HepG2 (cell line): Measurements from ENCODE around the gene SIGLEC7. TPM values are rescaled to one million over a fixed set of nuclear protein-coding genes. Genes with fewer than 3 reads are reported as not detected.

Source experiments
- BHLHE40 ChIP-seq: IDR thresholded peaks from 2 replicates; pipeline ENCODE4 v1.6.1; 2011; ENCODE audit warnings: low read length, improper control_type of control experiment
- CBX1 ChIP-seq: IDR thresholded peaks from one replicate; pipeline ENCODE4 v1.6.1; 2016; ENCODE audit warnings: antibody characterized with exemption, low read depth
- DR1 ChIP-seq: sonication (generic); formaldehyde crosslinking; IDR thresholded peaks from 2 replicates; pipeline ENCODE4 v1.8.0; 2021; ENCODE audit warnings: mild to moderate bottlenecking, missing genetic modification reagents, inconsistent platforms
- ELF4 ChIP-seq: sonication (generic); formaldehyde crosslinking; IDR thresholded peaks from 2 replicates; pipeline ENCODE4 v1.5.0; 2020; ENCODE audit warnings: missing genetic modification reagents, mild to moderate bottlenecking, moderate library complexity, borderline replicate concordance
- KLF11 ChIP-seq: IDR thresholded peaks from 2 replicates; pipeline ENCODE4 v1.6.1; 2016; ENCODE audit warnings: missing compliant biosample characterization
- MXI1 ChIP-seq: IDR thresholded peaks from 3 replicates; pipeline ENCODE4 v1.6.1; 2012; ENCODE audit warnings: low read depth, low read length, inconsistent platforms, borderline replicate concordance
- PAX8 ChIP-seq: sonication (generic); formaldehyde crosslinking; IDR thresholded peaks from 2 replicates; pipeline ENCODE4 v1.8.0; 2022; ENCODE audit warnings: mild to moderate bottlenecking, missing genetic modification reagents, borderline replicate concordance
- PLRG1 ChIP-seq: fragments of 450-650 bp; conservative IDR thresholded peaks from 2 replicates; pipeline ENCODE4 v1.6.1; 2016
- PRMT3 ChIP-seq: sonication (generic); formaldehyde crosslinking; IDR thresholded peaks from 2 replicates; pipeline ENCODE4 v1.8.1; 2022; ENCODE audit warnings: low read depth, mild to moderate bottlenecking, moderate library complexity, missing genetic modification reagents, borderline replicate concordance
- TBX2 ChIP-seq: sonication (generic); formaldehyde crosslinking; IDR thresholded peaks from 2 replicates; pipeline ENCODE4 v1.5.0; 2020; ENCODE audit warnings: missing genetic modification reagents, mild to moderate bottlenecking, borderline replicate concordance
- TRIM24 ChIP-seq: sonication (generic); formaldehyde crosslinking; IDR thresholded peaks from 2 replicates; pipeline ENCODE4 v1.8.0; 2022; ENCODE audit warnings: mild to moderate bottlenecking, missing genetic modification reagents
- ZKSCAN1 ChIP-seq: fragments of 150-350 bp; IDR thresholded peaks from 2 replicates; pipeline ENCODE4 v1.6.1; 2014; ENCODE audit warnings: low read length
- ZNF333 ChIP-seq: sonication (generic); formaldehyde crosslinking; IDR thresholded peaks from 2 replicates; pipeline ENCODE4 v1.4.0; 2020; ENCODE audit warnings: mild to moderate bottlenecking, missing genetic modification reagents, borderline replicate concordance
- ZNF431 ChIP-seq: sonication (generic); formaldehyde crosslinking; IDR thresholded peaks from 2 replicates; pipeline ENCODE4 v1.9.0; 2022; ENCODE audit warnings: missing genetic modification reagents, low read depth, mild to moderate bottlenecking, borderline replicate concordance
- ZNF496 ChIP-seq: sonication (generic); formaldehyde crosslinking; IDR thresholded peaks from 2 replicates; pipeline ENCODE4 v1.8.1; 2023; ENCODE audit warnings: mild to moderate bottlenecking, moderate library complexity, missing genetic modification reagents; ENCODE audit not compliant: insufficient replicate concordance
- ZNF569 ChIP-seq: sonication (generic); formaldehyde crosslinking; IDR thresholded peaks from 2 replicates; pipeline ENCODE4 v1.5.0; 2020; ENCODE audit warnings: mild to moderate bottlenecking, missing genetic modification reagents, moderate library complexity, borderline replicate concordance
- ZNF607 ChIP-seq: sonication (generic); formaldehyde crosslinking; IDR thresholded peaks from 2 replicates; pipeline ENCODE4 v1.5.1; 2020; ENCODE audit warnings: missing genetic modification reagents, mild to moderate bottlenecking, borderline replicate concordance
- ZNF737 ChIP-seq: sonication (generic); formaldehyde crosslinking; IDR thresholded peaks from 2 replicates; pipeline ENCODE4 v1.5.0; 2020; ENCODE audit warnings: missing genetic modification reagents, mild to moderate bottlenecking, borderline replicate concordance
- ZNF773 ChIP-seq: sonication (generic); formaldehyde crosslinking; IDR thresholded peaks from 2 replicates; pipeline ENCODE4 v1.4.0; 2020; ENCODE audit warnings: missing genetic modification reagents, borderline replicate concordance
- ZSCAN9 ChIP-seq: IDR thresholded peaks from 2 replicates; pipeline ENCODE4 v1.6.1; 2016; ENCODE audit warnings: borderline replicate concordance
- polyA plus RNA-seq, 8 experiments: library from polyadenylated mRNA; depleted of rRNA in 3 of 8; stranded (reverse) in 7 of 8; unstranded in 1 of 8; fragments of >200 nt; fragmentation: Illumina TruSeq in 4 of 8; extraction: Trizol in 4 of 8; gene quantifications; 2 replicates each; pipeline versions ENCODE4 v1.2.1 to v1.2.3, GENCODE V29; 2011 to 2016; ENCODE audit warnings: low read depth in 4 of 8, missing spikeins in 1 of 8, mixed read lengths in 1 of 8; ENCODE audit not compliant: insufficient read depth in 1 of 8
- total RNA-seq, 5 experiments: library from RNA; depleted of rRNA; stranded (reverse); fragments of >200 nt; fragmentation: Illumina TruSeq; extraction: Trizol; gene quantifications; 2 replicates each; pipeline ENCODE4 v1.2.3, GENCODE V29; 2016; ENCODE audit warnings: low read depth in 1 of 5
- TF ChIP-seq, protein P1 (sequence below): sonication (generic); IDR thresholded peaks from 2 replicates; pipeline ENCODE4 v1.6.1; 2016; ENCODE audit warnings: low read depth, borderline replicate concordance
- TF ChIP-seq, protein P2 (sequence below): sonication (generic); formaldehyde crosslinking; IDR thresholded peaks from 2 replicates; pipeline ENCODE4; 2020; ENCODE audit warnings: missing genetic modification reagents, mild to moderate bottlenecking, borderline replicate concordance
- TF ChIP-seq, protein P3 (sequence below): sonication (generic); formaldehyde crosslinking; IDR thresholded peaks from 2 replicates; pipeline ENCODE4 v1.4.0; 2020; ENCODE audit warnings: missing genetic modification reagents

The SIGLEC7 gene
- total and polyA plus RNA-seq, 2 of the 13 experiments (the other 11 are each of a cell fraction or from before 2014, with no cell fraction given), result not detected

DNA sequence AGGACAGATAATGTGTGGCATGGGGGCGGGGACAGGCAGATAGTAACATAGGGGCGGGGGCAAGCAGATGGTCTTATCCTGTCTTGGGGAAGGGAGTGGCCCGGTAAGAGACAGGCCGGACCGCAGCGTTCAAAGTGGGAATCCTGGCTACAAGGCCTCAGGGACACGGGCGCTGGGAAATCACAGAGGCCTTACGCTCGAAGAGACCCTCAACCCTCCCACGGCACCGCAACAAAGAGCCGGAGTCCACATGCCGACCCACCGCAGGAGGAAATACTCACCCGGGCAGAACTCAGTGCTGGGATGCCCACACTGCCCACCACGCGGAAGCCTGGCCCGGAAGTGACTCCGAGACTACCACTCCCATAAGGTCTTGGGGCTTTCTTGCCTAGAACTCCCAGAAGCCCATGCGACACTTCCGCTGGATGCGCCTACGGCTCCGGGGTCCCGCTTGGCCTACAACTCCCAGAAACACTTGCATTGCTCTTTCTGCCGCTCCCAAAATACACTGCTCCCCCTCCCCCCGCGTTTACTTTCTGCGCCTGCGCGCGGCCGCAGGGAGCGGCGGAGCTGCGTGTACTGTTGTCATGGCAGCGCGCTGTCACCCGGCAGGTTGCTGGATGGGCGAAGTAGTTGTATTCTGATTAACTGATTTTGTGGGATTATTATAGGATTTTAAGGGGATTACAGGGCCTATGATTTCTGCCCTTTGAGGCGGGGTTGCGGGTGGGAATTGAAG, 33.9 kb upstream of the SIGLEC7 start, which contains the start of gene CTU1 (continued):
- TF ChIP-seq PLRG1 (no peak), TBX2 (CRISPR knock-in tag) (no peak; the same call in 1 of the 2 replicates), MXI1 (peak; percentile 93), ELF4 (CRISPR knock-in tag) (0 out of 2 replicates have a peak, but pooled peaks have one; percentile 60), ZNF773 (CRISPR knock-in tag) (no peak), PAX8 (no peak), ZSCAN9 (CRISPR knock-in tag) (no peak), KLF11 (no peak), DR1 (no peak), ZKSCAN1 (no peak), CBX1 (no peak), ZNF333 (CRISPR knock-in tag) (no peak), PRMT3 (CRISPR knock-in tag) (no peak), TRIM24 (CRISPR knock-in tag) (no peak), ZNF431 (CRISPR knock-in tag) (no peak), BHLHE40 (no peak), ZNF737 (CRISPR knock-in tag) (no peak), ZNF607 (CRISPR knock-in tag) (no peak; the same call in 1 of the 2 replicates), ZNF569 (CRISPR knock-in tag) (no peak), ZNF496 (CRISPR knock-in tag) (no peak)
- TF ChIP-seq, protein P1, sequence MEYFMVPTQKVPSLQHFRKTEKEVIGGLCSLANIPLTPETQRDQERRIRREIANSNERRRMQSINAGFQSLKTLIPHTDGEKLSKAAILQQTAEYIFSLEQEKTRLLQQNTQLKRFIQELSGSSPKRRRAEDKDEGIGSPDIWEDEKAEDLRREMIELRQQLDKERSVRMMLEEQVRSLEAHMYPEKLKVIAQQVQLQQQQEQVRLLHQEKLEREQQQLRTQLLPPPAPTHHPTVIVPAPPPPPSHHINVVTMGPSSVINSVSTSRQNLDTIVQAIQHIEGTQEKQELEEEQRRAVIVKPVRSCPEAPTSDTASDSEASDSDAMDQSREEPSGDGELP, result no peak
- TF ChIP-seq, protein P2, sequence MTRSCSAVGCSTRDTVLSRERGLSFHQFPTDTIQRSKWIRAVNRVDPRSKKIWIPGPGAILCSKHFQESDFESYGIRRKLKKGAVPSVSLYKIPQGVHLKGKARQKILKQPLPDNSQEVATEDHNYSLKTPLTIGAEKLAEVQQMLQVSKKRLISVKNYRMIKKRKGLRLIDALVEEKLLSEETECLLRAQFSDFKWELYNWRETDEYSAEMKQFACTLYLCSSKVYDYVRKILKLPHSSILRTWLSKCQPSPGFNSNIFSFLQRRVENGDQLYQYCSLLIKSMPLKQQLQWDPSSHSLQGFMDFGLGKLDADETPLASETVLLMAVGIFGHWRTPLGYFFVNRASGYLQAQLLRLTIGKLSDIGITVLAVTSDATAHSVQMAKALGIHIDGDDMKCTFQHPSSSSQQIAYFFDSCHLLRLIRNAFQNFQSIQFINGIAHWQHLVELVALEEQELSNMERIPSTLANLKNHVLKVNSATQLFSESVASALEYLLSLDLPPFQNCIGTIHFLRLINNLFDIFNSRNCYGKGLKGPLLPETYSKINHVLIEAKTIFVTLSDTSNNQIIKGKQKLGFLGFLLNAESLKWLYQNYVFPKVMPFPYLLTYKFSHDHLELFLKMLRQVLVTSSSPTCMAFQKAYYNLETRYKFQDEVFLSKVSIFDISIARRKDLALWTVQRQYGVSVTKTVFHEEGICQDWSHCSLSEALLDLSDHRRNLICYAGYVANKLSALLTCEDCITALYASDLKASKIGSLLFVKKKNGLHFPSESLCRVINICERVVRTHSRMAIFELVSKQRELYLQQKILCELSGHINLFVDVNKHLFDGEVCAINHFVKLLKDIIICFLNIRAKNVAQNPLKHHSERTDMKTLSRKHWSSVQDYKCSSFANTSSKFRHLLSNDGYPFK (CRISPR knock-in tag), result no peak; the same call in 1 of the 2 replicates
- TF ChIP-seq, protein P3, sequence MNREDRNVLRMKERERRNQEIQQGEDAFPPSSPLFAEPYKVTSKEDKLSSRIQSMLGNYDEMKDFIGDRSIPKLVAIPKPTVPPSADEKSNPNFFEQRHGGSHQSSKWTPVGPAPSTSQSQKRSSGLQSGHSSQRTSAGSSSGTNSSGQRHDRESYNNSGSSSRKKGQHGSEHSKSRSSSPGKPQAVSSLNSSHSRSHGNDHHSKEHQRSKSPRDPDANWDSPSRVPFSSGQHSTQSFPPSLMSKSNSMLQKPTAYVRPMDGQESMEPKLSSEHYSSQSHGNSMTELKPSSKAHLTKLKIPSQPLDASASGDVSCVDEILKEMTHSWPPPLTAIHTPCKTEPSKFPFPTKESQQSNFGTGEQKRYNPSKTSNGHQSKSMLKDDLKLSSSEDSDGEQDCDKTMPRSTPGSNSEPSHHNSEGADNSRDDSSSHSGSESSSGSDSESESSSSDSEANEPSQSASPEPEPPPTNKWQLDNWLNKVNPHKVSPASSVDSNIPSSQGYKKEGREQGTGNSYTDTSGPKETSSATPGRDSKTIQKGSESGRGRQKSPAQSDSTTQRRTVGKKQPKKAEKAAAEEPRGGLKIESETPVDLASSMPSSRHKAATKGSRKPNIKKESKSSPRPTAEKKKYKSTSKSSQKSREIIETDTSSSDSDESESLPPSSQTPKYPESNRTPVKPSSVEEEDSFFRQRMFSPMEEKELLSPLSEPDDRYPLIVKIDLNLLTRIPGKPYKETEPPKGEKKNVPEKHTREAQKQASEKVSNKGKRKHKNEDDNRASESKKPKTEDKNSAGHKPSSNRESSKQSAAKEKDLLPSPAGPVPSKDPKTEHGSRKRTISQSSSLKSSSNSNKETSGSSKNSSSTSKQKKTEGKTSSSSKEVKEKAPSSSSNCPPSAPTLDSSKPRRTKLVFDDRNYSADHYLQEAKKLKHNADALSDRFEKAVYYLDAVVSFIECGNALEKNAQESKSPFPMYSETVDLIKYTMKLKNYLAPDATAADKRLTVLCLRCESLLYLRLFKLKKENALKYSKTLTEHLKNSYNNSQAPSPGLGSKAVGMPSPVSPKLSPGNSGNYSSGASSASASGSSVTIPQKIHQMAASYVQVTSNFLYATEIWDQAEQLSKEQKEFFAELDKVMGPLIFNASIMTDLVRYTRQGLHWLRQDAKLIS (CRISPR knock-in tag), result no peak
